AG04449 (cell line): ENCODE results near the gene LIN7B.

ENCODE experiments used
- CTCF ChIA-PET: fragments of 350-600 bp; formaldehyde crosslinking; extraction: SDS; loops from one replicate; lab custom pipeline; 2021; ENCODE audit warnings: antibody characterized with exemption; lab: Yijun Ruan, JAX
- POLR2A ChIA-PET: fragments of 400-600, 350-600 bp; formaldehyde crosslinking; extraction: SDS; loops from one replicate; lab custom pipeline; 2020; ENCODE audit warnings: antibody characterized with exemption, inconsistent platforms; lab: Yijun Ruan, JAX
- DNase-seq: peaks from one replicate; pipeline ENCODE4 v3.0.0-alpha.2; 2010; ENCODE audit warnings: low read depth, low spot score
- H3K4me3 ChIP-seq: 2 replicates; pipeline ENCODE4 v1.5.1; 2011; ENCODE audit warnings: low read depth, mild to moderate bottlenecking, control low read depth, low read length
- CTCF ChIP-seq: IDR thresholded peaks from one replicate; pipeline ENCODE4 v1.5.1; 2011; ENCODE audit warnings: mild to moderate bottlenecking, moderate library complexity, low read length, control low read depth, inconsistent platforms; ENCODE audit not compliant: insufficient read depth; ENCODE audit errors: missing control alignments

LIN7B gene

DNA sequence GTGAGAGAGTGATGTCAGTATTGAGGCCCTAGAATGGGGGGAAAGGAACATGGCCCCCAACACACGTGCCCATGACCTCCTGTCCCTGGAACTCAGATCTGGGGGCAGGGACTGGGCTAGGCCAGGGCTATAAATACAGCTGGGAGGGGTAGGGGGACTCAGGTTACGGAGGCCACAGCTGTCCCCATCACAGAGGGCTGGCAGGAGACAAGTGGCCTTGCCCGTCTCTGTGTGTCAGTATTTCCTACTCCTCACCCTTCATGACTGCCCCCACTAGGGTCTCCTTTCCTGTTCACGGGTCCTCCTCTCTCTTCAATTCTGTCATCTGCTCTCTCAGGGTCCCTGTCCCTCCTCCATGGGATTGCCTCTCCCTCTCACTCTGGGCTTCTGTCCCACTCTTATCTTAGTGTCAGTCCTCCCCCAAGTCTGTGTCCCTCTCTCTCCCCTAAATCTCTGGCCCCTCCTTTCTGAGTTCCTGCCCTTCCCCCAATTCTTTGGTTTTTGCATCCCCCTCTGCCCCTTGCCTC, 41.7 kb downstream of the LIN7B start:
- H3K4me3 ChIP-seq = no peak overlapping the region
- TF ChIP-seq CTCF = no peak
- DNase-seq = no peak
- ChIA-PET POLR2A (no interaction called here), CTCF (interaction anchor here (1.7 kb wide), 1 partner anchor 9 kb away, joined by 5 read pairs; no protein-coding TSS in a partner anchor)

DNA sequence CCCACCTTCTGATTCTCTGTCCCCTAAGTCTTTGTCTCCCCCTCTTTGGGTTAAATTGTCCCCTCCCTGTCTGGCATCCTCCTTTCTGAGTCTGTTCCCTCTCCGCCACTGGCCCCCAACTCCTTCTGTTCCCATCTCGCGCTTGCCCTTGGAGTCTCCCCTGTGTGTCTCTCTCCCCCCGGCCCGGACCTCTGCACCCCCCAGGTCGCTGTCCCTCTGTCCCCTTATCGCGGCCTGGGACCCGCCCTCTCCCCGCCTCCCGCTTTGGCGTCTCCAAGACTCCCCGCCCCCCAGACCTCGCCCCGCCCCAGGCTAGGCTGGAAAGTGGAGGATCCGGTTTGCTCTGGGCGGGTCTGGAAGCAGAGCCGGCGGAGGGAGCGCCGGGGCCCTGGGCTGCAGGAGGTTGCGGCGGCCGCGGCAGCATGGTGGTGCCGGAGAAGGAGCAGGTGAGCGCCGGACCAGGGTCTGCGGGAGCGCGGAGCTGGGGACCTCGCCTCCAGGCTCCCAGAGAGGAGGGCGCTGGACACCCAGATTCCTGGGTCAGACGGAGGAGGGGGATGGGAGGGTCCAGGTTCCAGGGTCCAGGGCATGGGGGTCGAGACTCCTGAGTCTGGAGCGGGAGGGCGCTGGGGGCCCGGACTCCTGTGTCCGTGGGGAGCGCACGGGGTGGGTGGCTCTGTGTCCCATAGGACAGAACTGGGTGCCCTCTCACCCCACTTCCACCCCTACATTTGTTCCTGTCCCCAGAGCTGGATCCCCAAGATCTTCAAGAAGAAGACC, 43.5 kb downstream of the LIN7B start, which contains the start of gene TRPM4:
Gene TRPM4, plus strand, starts transcription at position 348 of the 780 bp plus-strand sequence. Its CDS starts 75 bp downstream, at position 423.
- peak within 1 kb of the TSS; percentile 93 for H3K4me3 ChIP-seq
- TF ChIP-seq CTCF = no peak

DNA sequence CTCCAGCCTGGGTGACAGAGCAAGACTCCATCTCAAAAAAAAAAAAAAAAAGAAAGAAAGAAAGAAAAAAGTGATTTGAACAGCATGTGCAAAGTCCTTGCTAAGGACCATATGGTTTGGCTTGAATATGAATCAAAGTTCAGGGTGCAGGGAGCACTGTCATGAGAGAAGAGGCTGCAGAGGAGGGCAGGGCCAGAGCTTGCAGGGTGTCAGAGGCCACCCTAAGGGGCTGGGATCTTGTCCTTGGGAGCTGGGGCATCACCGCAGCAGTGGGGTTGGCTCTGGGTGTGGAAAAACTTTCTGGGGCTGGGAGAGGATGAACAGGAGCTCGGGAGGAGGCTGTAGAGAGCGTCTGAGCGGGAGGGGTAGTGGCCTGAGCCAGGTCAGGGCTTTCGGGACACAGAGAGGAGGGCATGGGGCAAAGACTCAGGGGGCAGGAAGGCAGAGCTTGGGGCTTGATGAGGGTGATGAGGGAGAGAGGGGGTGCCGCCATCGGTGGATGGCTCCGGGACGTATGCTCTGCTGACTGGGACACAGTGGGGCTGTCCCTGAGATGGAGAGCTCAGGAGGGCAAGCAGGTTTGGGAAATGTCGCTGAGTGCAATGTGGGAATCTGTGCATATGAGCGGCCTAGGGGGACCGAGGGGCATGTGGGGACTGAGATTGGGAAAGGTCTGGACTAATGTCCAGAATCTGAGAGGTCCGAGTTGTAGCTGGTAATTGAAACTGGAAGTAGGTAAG, 46.5 kb downstream of the LIN7B start:
- CTCF ChIA-PET = interaction anchor here (0.9 to 2.3 kb wide), 9 partner anchors 10 to 86 kb away, joined by 3 to 6 read pairs (median 4); no protein-coding TSS in a partner anchor
- POLR2A ChIA-PET = no interaction called here
- no peak for TF ChIP-seq CTCF
- H3K4me3 ChIP-seq = no peak overlapping the region
- no peak for DNase-seq

More for the DNA sequence above, 43.5 kb downstream of the LIN7B start, which contains the start of gene TRPM4:
- POLR2A ChIA-PET = no interaction called here
- CTCF ChIA-PET = interaction anchor here (1.1 to 1.8 kb wide), 2 partner anchors 41 to 44 kb away, joined by 3 to 4 read pairs; partner anchors contain the start of gene LIN7B
- DNase-seq = no peak

DNA sequence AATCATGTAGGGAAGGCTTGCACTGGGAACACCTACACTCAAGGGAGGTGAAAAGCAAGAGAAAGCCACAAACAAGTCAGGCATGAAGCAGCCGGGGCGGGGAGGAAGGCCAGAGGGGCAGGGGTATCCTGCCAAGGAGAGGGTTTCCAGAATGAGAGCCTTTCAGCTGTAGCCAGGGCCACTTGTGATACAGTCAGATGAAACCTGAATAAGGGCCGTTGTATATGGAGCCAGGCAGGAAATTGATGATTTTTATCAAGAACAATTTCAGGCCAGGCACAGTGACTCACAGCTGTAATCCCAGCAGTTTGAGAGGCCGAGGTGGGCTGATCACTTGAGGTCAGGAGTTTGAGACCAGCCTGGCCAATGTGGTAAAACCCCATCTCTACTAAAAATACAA, 47.8 kb downstream of the LIN7B start:
- CTCF ChIA-PET = interaction anchor here (1.4 to 4.6 kb wide), 2 partner anchors 16 to 37 kb away, joined by 3 to 29 read pairs; no protein-coding TSS in a partner anchor
- DNase-seq = no peak
- H3K4me3 ChIP-seq = no peak overlapping the region
- no peak for TF ChIP-seq CTCF
- POLR2A ChIA-PET = interaction anchor here (1.1 kb wide), 2 partner anchors 14 to 15 kb away, joined by 3 to 4 read pairs; no protein-coding TSS in a partner anchor

DNA sequence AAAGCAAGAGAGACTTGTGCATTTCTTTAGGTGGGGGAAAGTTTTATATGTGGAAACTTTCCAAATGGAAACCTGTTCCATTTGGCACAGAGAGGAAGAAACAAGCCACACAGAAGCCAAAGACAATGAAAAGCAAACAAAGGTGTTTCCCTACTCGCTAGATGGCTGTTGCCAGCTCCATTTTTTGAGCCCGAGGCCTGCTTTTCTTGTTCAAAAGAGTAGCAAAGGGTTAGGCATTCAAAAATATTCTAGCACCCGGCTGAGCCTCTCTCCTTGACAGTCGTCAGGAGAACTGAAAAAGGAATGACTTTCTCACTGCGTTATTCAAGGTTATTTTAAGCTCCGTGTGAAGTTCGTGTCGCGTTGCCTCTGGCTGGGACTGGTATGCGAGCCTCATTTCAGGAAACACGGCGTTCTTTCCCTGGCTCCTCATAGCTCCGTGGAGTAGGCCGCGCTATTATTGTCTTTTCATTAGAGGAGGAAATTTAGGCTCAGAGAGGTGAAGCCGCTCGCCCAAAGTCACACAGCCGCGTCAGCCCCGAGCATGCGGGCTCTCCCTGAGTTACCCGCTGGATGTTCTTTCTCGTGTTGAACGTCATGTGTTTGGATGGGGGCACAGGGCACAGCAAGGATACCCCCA, 51.1 kb downstream of the LIN7B start:
- DNase-seq = no peak
- H3K4me3 ChIP-seq = no peak overlapping the region
- TF ChIP-seq CTCF = no peak
- POLR2A ChIA-PET = no interaction called here
- CTCF ChIA-PET = interaction anchor here (0.7 to 4.6 kb wide), 4 partner anchors 11 to 68 kb away, joined by 3 to 29 read pairs (median 4); no protein-coding TSS in a partner anchor
